Smooth muscle cell (in vitro differentiated cells): Measurements from ENCODE around the gene NAA20. TPM values are rescaled to one million over a fixed set of nuclear protein-coding genes. Genes with fewer than 3 reads are reported as not detected.

Source experiments
- DNase-seq: peaks from one replicate; lab custom pipeline; 2025; ENCODE audit not compliant: unreplicated experiment; lab: John Stamatoyannopoulos, UW
- H2AFZ ChIP-seq: fragments of 200-600 bp; sonication (generic); 2 replicates; pipeline ENCODE4 v1.6.0; 2016; ENCODE audit warnings: antibody characterized with exemption, low read depth, mild to moderate bottlenecking
- H3F3A ChIP-seq: fragments of 200-600 bp; sonication (generic); 2 replicates; pipeline ENCODE4 v1.6.0; 2017; ENCODE audit warnings: antibody characterized with exemption, low read depth
- H3K27ac ChIP-seq: fragments of 200-600 bp; sonication (generic); 2 replicates; pipeline ENCODE4 v1.5.1; 2016; ENCODE audit warnings: low read depth, mild to moderate bottlenecking
- H3K27me3 ChIP-seq: fragments of 200-600 bp; sonication (generic); 2 replicates; pipeline ENCODE4 v1.6.1; 2016; ENCODE audit warnings: low read depth, mild to moderate bottlenecking
- H3K36me3 ChIP-seq: fragments of 200-600 bp; sonication (generic); 2 replicates; pipeline ENCODE4 v1.5.1; 2016; ENCODE audit warnings: low read depth
- H3K4me1 ChIP-seq: fragments of 200-600 bp; sonication (generic); 2 replicates; pipeline ENCODE4 v1.5.1; 2016; ENCODE audit warnings: low read depth
- H3K4me2 ChIP-seq: fragments of 200-600 bp; sonication (generic); 2 replicates; pipeline ENCODE4 v1.6.0; 2016; ENCODE audit warnings: mild to moderate bottlenecking
- H3K4me3 ChIP-seq: fragments of 200-600 bp; sonication (generic); 2 replicates; pipeline ENCODE4 v1.5.1; 2016; ENCODE audit warnings: mild to moderate bottlenecking
- H3K79me2 ChIP-seq: fragments of 200-600 bp; sonication (generic); 2 replicates; pipeline ENCODE4 v1.6.0; 2016; ENCODE audit warnings: low read depth, mild to moderate bottlenecking
- H3K9ac ChIP-seq: fragments of 200-600 bp; sonication (generic); 2 replicates; pipeline ENCODE4 v1.6.0; 2016; ENCODE audit warnings: low read depth
- H3K9me3 ChIP-seq: fragments of 200-600 bp; sonication (generic); replicated peaks from 2 replicates; pipeline ENCODE4 v1.5.1; 2016; ENCODE audit warnings: low read depth
- H4K20me1 ChIP-seq: fragments of 200-600 bp; sonication (generic); 2 replicates; pipeline ENCODE4 v1.6.0; 2016; ENCODE audit warnings: low read depth
- WGBS: methylation state at CpG from one replicate; pipeline ENCODE4 v1.1.7; 2016; ENCODE audit warnings: low lambda C conversion rate; 5-methylcytosine and 5-hydroxymethylcytosine counted together
- polyA plus RNA-seq: library from polyadenylated mRNA; unstranded; fragments of >200 nt; fragmentation: Nextera tagmentation; extraction: Ambion mirVana; gene quantifications from 2 replicates; pipeline ENCODE4 v1.2.1, GENCODE V29; 2016
- total RNA-seq: library from RNA; depleted of rRNA; stranded (reverse); fragments of >200 nt; gene quantifications from 2 replicates; pipeline ENCODE4 v1.2.3, GENCODE V29; 2014
- TF ChIP-seq, protein P1 (sequence below): fragments of 200-600 bp; sonication (generic); IDR thresholded peaks from 2 replicates; pipeline ENCODE4 v1.5.1; 2017; ENCODE audit warnings: borderline replicate concordance, mild to moderate bottlenecking, antibody characterized with exemption; ENCODE audit not compliant: insufficient read depth, poor library complexity, severe bottlenecking

The NAA20 gene
- total and polyA plus RNA-seq, 2 experiments from 2014 or later = 49.4 to 96.9 TPM

DNA sequence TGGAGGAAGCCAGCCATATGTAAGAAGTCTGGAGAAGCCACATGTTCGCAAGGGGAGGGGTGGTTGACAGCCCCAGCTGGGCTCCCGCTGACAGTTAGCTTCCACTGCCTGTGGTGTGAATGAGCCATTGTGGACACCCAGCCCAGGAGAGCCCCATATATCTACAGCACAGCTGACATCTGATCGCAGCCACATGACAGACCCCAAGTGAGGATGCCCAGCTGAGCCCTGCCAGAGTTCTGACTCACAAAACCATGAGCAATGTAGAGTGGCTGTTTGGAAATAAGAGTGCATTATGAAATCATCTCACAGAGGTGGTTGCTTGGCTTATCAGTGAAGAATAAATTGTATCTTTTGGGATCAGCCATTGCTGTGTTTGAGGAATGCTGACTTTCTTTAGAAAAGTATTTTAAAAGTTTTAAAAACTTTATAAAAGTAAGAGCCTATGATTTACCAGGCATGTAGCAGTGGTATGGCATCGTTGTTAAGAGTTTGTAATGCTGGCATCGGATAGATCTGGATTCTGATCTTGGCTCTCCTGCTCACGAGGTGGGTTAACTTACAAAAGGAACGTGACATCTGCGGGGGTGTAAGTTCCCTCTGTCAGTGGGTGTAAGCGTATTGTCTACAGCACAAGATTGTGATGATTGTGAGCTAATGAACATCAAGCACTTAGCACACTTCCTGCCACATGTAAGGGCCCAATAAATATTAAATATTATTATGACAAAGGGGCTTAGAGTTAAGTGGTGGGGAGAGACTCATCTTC lies 59.3 kb downstream of the NAA20 start:
- H3K79me2 ChIP-seq = no peaks in the 10 kb centered on the region
- H4K20me1 ChIP-seq = no peaks in the 10 kb centered on the region
- no peaks in the 10 kb centered on the region for H3K36me3 ChIP-seq
- WGBS = 77% methylated on average over 9 of the region's 9 CpGs
- H2AFZ ChIP-seq = no peak overlapping the region
- no peak overlapping the region for H3K4me2 ChIP-seq
- no peaks in the 10 kb centered on the region for H3K9me3 ChIP-seq
- no peak overlapping the region for H3K4me3 ChIP-seq
- H3K9ac ChIP-seq = no peak overlapping the region
- peaks cover 5% of the 10 kb centered on the region for H3K4me1 ChIP-seq
- DNase-seq = no peak
- TF ChIP-seq, protein P1, sequence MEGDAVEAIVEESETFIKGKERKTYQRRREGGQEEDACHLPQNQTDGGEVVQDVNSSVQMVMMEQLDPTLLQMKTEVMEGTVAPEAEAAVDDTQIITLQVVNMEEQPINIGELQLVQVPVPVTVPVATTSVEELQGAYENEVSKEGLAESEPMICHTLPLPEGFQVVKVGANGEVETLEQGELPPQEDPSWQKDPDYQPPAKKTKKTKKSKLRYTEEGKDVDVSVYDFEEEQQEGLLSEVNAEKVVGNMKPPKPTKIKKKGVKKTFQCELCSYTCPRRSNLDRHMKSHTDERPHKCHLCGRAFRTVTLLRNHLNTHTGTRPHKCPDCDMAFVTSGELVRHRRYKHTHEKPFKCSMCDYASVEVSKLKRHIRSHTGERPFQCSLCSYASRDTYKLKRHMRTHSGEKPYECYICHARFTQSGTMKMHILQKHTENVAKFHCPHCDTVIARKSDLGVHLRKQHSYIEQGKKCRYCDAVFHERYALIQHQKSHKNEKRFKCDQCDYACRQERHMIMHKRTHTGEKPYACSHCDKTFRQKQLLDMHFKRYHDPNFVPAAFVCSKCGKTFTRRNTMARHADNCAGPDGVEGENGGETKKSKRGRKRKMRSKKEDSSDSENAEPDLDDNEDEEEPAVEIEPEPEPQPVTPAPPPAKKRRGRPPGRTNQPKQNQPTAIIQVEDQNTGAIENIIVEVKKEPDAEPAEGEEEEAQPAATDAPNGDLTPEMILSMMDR = no peak
- peaks cover 21% of the 10 kb centered on the region for H3K27me3 ChIP-seq
- H3F3A ChIP-seq = peaks cover 9% of the 10 kb centered on the region
- no peak overlapping the region for H3K27ac ChIP-seq

DNA sequence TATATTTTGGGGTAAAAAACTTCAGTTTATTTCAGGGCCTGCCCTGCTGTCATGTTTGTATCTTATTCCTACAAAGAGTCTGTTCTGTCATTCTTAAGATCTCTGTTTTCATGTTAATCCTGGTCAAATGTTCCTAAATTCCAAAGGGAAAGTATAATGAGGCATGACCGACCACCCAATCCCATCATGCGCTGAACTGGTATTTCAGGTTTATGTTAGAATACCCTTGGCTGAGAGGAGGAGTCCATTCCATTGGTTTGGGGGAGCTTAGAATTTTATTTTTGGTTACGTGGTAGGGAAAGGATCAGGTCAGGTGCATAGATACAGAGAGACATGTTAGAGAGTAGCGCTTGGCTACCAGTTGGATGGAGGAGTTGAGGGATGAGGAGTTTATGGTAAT lies 60.9 kb downstream of the NAA20 start:
- Histone ChIP-seq H4K20me1 (no peaks in the 10 kb centered on the region), H3K4me3 (no peak overlapping the region), H3K27ac (no peak overlapping the region), H3K27me3 (peaks cover 32% of the 10 kb centered on the region), H3K4me2 (no peak overlapping the region), H3K9me3 (no peaks in the 10 kb centered on the region), H3F3A (peaks cover 4% of the 10 kb centered on the region), H3K9ac (no peak overlapping the region), H3K79me2 (no peaks in the 10 kb centered on the region), H2AFZ (no peak overlapping the region), H3K36me3 (no peaks in the 10 kb centered on the region), H3K4me1 (no peaks in the 10 kb centered on the region)
- TF ChIP-seq, protein P1 = no peak
- no peak for DNase-seq
- WGBS = 85% methylated on average over 4 of the region's 4 CpGs

DNA sequence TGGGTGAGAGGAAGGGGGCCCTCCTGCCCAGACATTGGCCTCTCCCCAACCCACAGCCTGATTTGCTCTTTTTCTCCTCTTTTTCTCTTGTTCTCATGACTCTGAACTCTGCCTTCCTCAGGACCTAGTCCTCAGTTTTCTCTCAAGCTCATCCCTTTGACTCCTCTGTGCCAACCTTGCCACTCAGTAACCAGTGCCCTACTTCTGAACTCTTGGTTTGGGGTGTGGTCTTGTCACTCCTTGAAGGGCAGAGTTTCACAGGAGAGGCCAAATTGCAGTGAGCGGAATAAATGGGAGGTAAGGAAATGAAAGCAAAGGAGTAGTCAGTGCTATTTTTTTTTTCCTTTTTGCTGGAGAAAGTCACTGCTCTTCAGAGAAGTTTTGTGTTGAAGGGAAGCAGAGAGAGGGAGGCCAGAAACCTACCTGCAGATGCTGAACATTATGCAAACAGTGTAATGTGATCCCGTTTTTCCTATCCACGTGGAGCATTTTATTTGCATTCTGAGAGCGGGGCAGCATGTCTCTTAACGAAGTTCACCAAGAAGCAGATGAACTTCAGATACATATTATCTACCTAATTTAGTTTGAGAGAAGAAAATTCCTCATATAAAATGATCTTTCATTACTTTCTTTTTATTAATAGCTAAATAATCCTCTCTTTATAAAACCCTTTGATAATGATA lies 62.1 kb downstream of the NAA20 start:
- no peak overlapping the region for H3K9ac ChIP-seq
- H3K4me1 ChIP-seq = no peaks in the 10 kb centered on the region
- 46% methylated on average over 5 of the region's 5 CpGs for WGBS
- H3K4me2 ChIP-seq = no peak overlapping the region
- no peaks in the 10 kb centered on the region for H3K36me3 ChIP-seq
- no peak overlapping the region for H2AFZ ChIP-seq
- no peak overlapping the region for H3K27ac ChIP-seq
- H3K27me3 ChIP-seq = peaks cover 32% of the 10 kb centered on the region
- H3K9me3 ChIP-seq = no peaks in the 10 kb centered on the region
- no peaks in the 10 kb centered on the region for H4K20me1 ChIP-seq
- H3K4me3 ChIP-seq = no peak overlapping the region
- DNase-seq = no peak
- H3F3A ChIP-seq = peaks cover 4% of the 10 kb centered on the region
- TF ChIP-seq, protein P1 = no peak
- H3K79me2 ChIP-seq = no peaks in the 10 kb centered on the region

Other genes with a start within 250 kb of the NAA20 start
- gene CRNKL1, start 35.1 kb downstream of the NAA20 start, total RNA-seq = 21.5 and 26.0 TPM in 2 replicates
- gene CRNKL1, start 35.1 kb downstream of the NAA20 start, polyA plus RNA-seq = 12.0 and 12.3 TPM in 2 replicates
- 0.72 TPM in 1 of 2 replicates, not detected in the other for gene CFAP61, start 35.2 kb downstream of the NAA20 start, total RNA-seq
- not detected in 2 replicates for gene CFAP61, start 35.2 kb downstream of the NAA20 start, polyA plus RNA-seq